GM18507 (cell line): ENCODE measurements around the gene SNAPC2.
"Not testable (repeated sequence)": the region's sequence is repeated elsewhere in the genome, so short reads cannot be mapped to it uniquely, and the experiment has no call there.

Experiments
- DNase-seq: peaks from one replicate; pipeline ENCODE4 v3.0.0; 2011; ENCODE audit warnings: low read depth; ENCODE audit not compliant: insufficient read length; ENCODE audit errors: extremely low spot score
- FAIRE-seq: peaks from 2 replicates; lab custom pipeline; 2011; peaks lifted over from hg19 to GRCh38; lab: Jason Lieb, UNC

SNAPC2 gene

GRCh38 chr19:7955696-7956095 lies 35.6 kb downstream of the SNAPC2 start:
- FAIRE-seq, result no peak
- no peak for DNase-seq

GRCh38 chr19:7959211-7959610 lies 39.1 kb downstream of the SNAPC2 start:
- FAIRE-seq (no peak), DNase-seq (no peak)

- not testable (repeated sequence) for DNase-seq, FAIRE-seq
These were observed 40.9 kb downstream of the SNAPC2 start for GRCh38 chr19:7961082-7961481.

- DNase-seq (no peak), FAIRE-seq (no peak)
These were observed 41.9 kb downstream of the SNAPC2 start for GRCh38 chr19:7961920-7962626.

GRCh38 chr19:7962644-7963268 lies 42.6 kb downstream of the SNAPC2 start:
- DNase-seq, result no peak
- no peak for FAIRE-seq

GRCh38 chr19:7963566-7963965 lies 43.4 kb downstream of the SNAPC2 start:
- no peak for FAIRE-seq

GRCh38 chr19:7965259-7965841 lies 45.2 kb downstream of the SNAPC2 start:
- no peak for DNase-seq
- FAIRE-seq, result no peak

More at GRCh38 chr19:7963566-7963965, 43.4 kb downstream of the SNAPC2 start:
- no peak for DNase-seq

GRCh38 chr19:7965921-7966665 lies 46.0 kb downstream of the SNAPC2 start:
- no peak for DNase-seq
- FAIRE-seq, result no peak

- FAIRE-seq (no peak), DNase-seq (no peak)
These were observed 48.1 kb downstream of the SNAPC2 start for GRCh38 chr19:7968008-7968795.

GRCh38 chr19:7968796-7969554 lies 48.8 kb downstream of the SNAPC2 start:
- FAIRE-seq (no peak), DNase-seq (no peak)

- FAIRE-seq (no peak), DNase-seq (no peak)
These were observed 49.4 kb downstream of the SNAPC2 start for GRCh38 chr19:7969555-7969939.

GRCh38 chr19:7970716-7971448 lies 50.7 kb downstream of the SNAPC2 start:
- peak; percentile 70 for FAIRE-seq
- DNase-seq, result no peak

GRCh38 chr19:7971553-7972520 lies 51.7 kb downstream of the SNAPC2 start:
- FAIRE-seq, result no peak
- no peak for DNase-seq
